ENCODE data around the gene WAC. TPM values are rescaled to one million over a fixed set of nuclear protein-coding genes. Genes with fewer than 3 reads are reported as not detected.

WAC gene
- total and polyA plus RNA-seq, 10 of the 15 experiments (the other 5 are each of a cell fraction or from before 2014, with no cell fraction given): 26.5 to 131 (median 69.4) TPM

GRCh38 chr10:28594406-28594805 lies 61.5 kb downstream of the WAC start:
- no peak for FAIRE-seq
- ChIA-PET RAD21 (ENCODE audit: unreplicated experiment) (no interaction called here), SMC1A (ENCODE audit: uncharacterized antibody, unreplicated experiment) (interaction anchor here (0.9 kb wide), 1 partner anchor 20 kb away, joined by 3 read pairs; no protein-coding TSS in a partner anchor), CTCF (no interaction called here), POLR2A (interaction anchor here (0.6 to 1.0 kb wide), 2 partner anchors 25 to 38 kb away, joined by 3 to 6 read pairs; no protein-coding TSS in a partner anchor)
- no TSS peak for BruUV-seq (replicated peaks)
- no peak for ATAC-seq
- no peaks in the 10 kb centered on the region for H3K9me3 ChIP-seq (replicated peaks; ENCODE audit: control insufficient read depth, insufficient read depth, low read length)
- no peaks in the 10 kb centered on the region for H3K4me1 ChIP-seq (ENCODE audit: control insufficient read depth, insufficient read depth, low read length)
- H3K27ac ChIP-seq (ENCODE audit: control insufficient read depth, insufficient read depth): no peak overlapping the region
- H3K4me3 ChIP-seq: no peak overlapping the region
- no peak overlapping the region for H3K4me2 ChIP-seq (ENCODE audit: control insufficient read depth, insufficient read depth)
- WGBS (ENCODE audit: insufficient coverage, insufficient replicate concordance, low lambda C conversion rate, missing lambda C conversion rate): 63% methylated on average over 5 of the region's 5 CpGs
- intact Hi-C loops (cut with micrococcal nuclease; ENCODE audit: unreplicated experiment) (loop anchor here (10.0 kb wide), 1 partner anchor 160 kb away; no protein-coding TSS in a partner anchor), in situ Hi-C loops (cut with MboI) (no loop called here)
- H3K27me3 ChIP-seq (replicated peaks in 1 of 2; ENCODE audit: control insufficient read depth in 2 of 2, insufficient read depth in 2 of 2, low read length in 1 of 2): no peaks in the 10 kb centered on the region
- H3K79me2 ChIP-seq (ENCODE audit: control insufficient read depth, insufficient read depth, low read length): peaks cover 43% of the 10 kb centered on the region
- DNase-seq (ENCODE audit: low read depth, low spot score): no peak
- no peak overlapping the region for H2AFZ ChIP-seq (ENCODE audit: control insufficient read depth, low read depth, low read length)
- H4K20me1 ChIP-seq (ENCODE audit: control insufficient read depth, insufficient read depth): peaks cover 3% of the 10 kb centered on the region; the same call in 1 of the 2 replicates
- peaks cover 8 to 49% of the 10 kb centered on the region in 2 experiments for H3K36me3 ChIP-seq (ENCODE audit: control insufficient read depth in 2 of 2, insufficient read depth in 2 of 2, low read length in 1 of 2)
- H3K9ac ChIP-seq (ENCODE audit: control insufficient read depth, insufficient read depth, low read length): no peak overlapping the region
- TF ChIP-seq CEBPB (IDR thresholded peaks at IDR 0.05; ENCODE audit: borderline replicate concordance in 1 of 2, low read depth in 2 of 2, low read length in 2 of 2) (no peak), EP300 (IDR thresholded peaks at IDR 0.05; ENCODE audit: borderline replicate concordance in 1 of 2, control insufficient read depth in 1 of 2, low read depth in 2 of 2, low read length in 2 of 2) (no peak), E4F1 (IDR thresholded peaks at IDR 0.05; ENCODE audit: borderline replicate concordance, partially characterized antibody) (no peak), ZNF592 (IDR thresholded peaks at IDR 0.05) (no peak), RBBP5 (conservative IDR thresholded peaks at IDR 0.05) (no peak), ZBTB11 (CRISPR knock-in tag; IDR thresholded peaks at IDR 0.05) (no peak), SIX5 (IDR thresholded peaks at IDR 0.05; ENCODE audit: low read depth, low read length, severe bottlenecking) (no peak), E2F8 (IDR thresholded peaks at IDR 0.05; ENCODE audit: low read depth, partially characterized antibody) (no peak), TCF7 (IDR thresholded peaks at IDR 0.05; ENCODE audit: borderline replicate concordance) (no peak), NR2C1 (IDR thresholded peaks at IDR 0.05) (no peak)
